IMR-90 (cell line): ENCODE measurements around the gene SCAMP4. TPM values are rescaled to one million over a fixed set of nuclear protein-coding genes. Genes with fewer than 3 reads are reported as not detected.

Experiments
- ATAC-seq: fragments of 200-7000 bp; cut with Tn5 transposase; 2 replicates; pipeline ENCODE4 v1.9.1; 2020; ENCODE audit warnings: low read depth, mild to moderate bottlenecking, moderate library complexity
- BruUV-seq: library from RNA; stranded (reverse); fragments of 400-500 nt; replicated peaks from 2 replicates; lab custom pipeline; 2021; lab: Mats Ljungman, UMichigan
- CTCF ChIA-PET: fragments of 300-600 bp; formaldehyde crosslinking; extraction: SDS; loops from one replicate; lab custom pipeline; 2021; ENCODE audit warnings: antibody characterized with exemption; lab: Yijun Ruan, JAX
- POLR2A ChIA-PET: fragments of 300-600 bp; sonication (Branson Sonifier 250); formaldehyde crosslinking; loops from one replicate; lab custom pipeline; 2022; ENCODE audit warnings: antibody characterized with exemption; ENCODE audit not compliant: unreplicated experiment; lab: Charles Lee
- DNase-seq: peaks from one replicate; pipeline ENCODE4 v3.0.0; 2013
- H2AFZ ChIP-seq: replicated peaks from 2 replicates; pipeline ENCODE3; 2013; ENCODE audit warnings: low read length, mild to moderate bottlenecking; ENCODE audit not compliant: poor library complexity
- H2AK5ac ChIP-seq: 2 replicates; pipeline ENCODE4 v1.6.1; 2013; ENCODE audit warnings: low read depth, low read length, inconsistent platforms
- H2AK9ac ChIP-seq: replicated peaks from 2 replicates; pipeline ENCODE3; 2013; ENCODE audit warnings: mild to moderate bottlenecking, low read depth, low read length, moderate library complexity; ENCODE audit not compliant: poor library complexity
- H2BK120ac ChIP-seq: 2 replicates; pipeline ENCODE4 v1.6.1; 2013; ENCODE audit warnings: low read depth, low read length, inconsistent platforms
- H2BK15ac ChIP-seq: 3 replicates; pipeline ENCODE4 v1.6.1; 2013; ENCODE audit warnings: low read depth, low read length, inconsistent platforms
- H2BK20ac ChIP-seq: 2 replicates; pipeline ENCODE4 v1.6.1; 2013; ENCODE audit warnings: low read depth, mild to moderate bottlenecking, inconsistent platforms, low read length, moderate library complexity
- H2BK5ac ChIP-seq: 2 replicates; pipeline ENCODE4 v1.6.1; 2013; ENCODE audit warnings: mild to moderate bottlenecking, low read depth, low read length, inconsistent platforms; ENCODE audit not compliant: poor library complexity, severe bottlenecking
- H3K14ac ChIP-seq: replicated peaks from 2 replicates; pipeline ENCODE4 v1.6.1; 2013; ENCODE audit warnings: low read depth, low read length, inconsistent platforms
- H3K18ac ChIP-seq: 2 replicates; pipeline ENCODE4 v1.6.1; 2013; ENCODE audit warnings: low read depth, low read length, control low read depth
- H3K23ac ChIP-seq: 2 replicates; pipeline ENCODE4 v1.6.1; 2013; ENCODE audit warnings: low read depth, low read length, inconsistent platforms
- H3K27ac ChIP-seq: 2 replicates; pipeline ENCODE4 v1.5.1; 2013; ENCODE audit warnings: mild to moderate bottlenecking, control low read depth, low read length; ENCODE audit not compliant: insufficient read depth
- H3K27me3 ChIP-seq: 2 replicates; pipeline ENCODE4 v1.6.1; 2013; ENCODE audit warnings: low read length; ENCODE audit not compliant: control insufficient read depth, insufficient read depth
- H3K36me3 ChIP-seq: 2 replicates; pipeline ENCODE4 v1.6.1; 2013; ENCODE audit warnings: low read length, mixed read lengths; ENCODE audit not compliant: control insufficient read depth, insufficient read depth
- H3K4ac ChIP-seq: 2 replicates; pipeline ENCODE4 v1.6.1; 2013; ENCODE audit warnings: low read depth, low read length, inconsistent platforms
- H3K4me1 ChIP-seq: 2 replicates; pipeline ENCODE4 v1.6.1; 2013; ENCODE audit warnings: low read length, mixed read lengths; ENCODE audit not compliant: control insufficient read depth, insufficient read depth
- H3K4me2 ChIP-seq: 2 replicates; pipeline ENCODE4 v1.6.1; 2013; ENCODE audit warnings: low read depth, mild to moderate bottlenecking, control low read depth, low read length, moderate library complexity
- H3K4me3 ChIP-seq: 2 replicates; pipeline ENCODE4 v1.5.1; 2013; ENCODE audit warnings: low read depth, mild to moderate bottlenecking, control low read depth, low read length, moderate library complexity; ENCODE audit not compliant: insufficient read depth
- H3K56ac ChIP-seq: 2 replicates; pipeline ENCODE4 v1.6.1; 2013; ENCODE audit warnings: low read length, inconsistent platforms; ENCODE audit not compliant: insufficient read depth; ENCODE audit errors: extremely low read depth
- H3K79me1 ChIP-seq, 2 experiments: 2 replicates each; pipeline ENCODE4 v1.6.1; 2013; ENCODE audit warnings: low read length in 2 of 2, inconsistent platforms in 1 of 2, low read depth in 1 of 2
- H3K9ac ChIP-seq: 2 replicates; pipeline ENCODE4 v1.6.1; 2013; ENCODE audit warnings: low read depth, low read length, control low read depth
- H3K9me1 ChIP-seq: 2 replicates; pipeline ENCODE4 v1.6.1; 2013; ENCODE audit warnings: low read length, inconsistent platforms; ENCODE audit not compliant: insufficient read depth
- H3K9me3 ChIP-seq: 2 replicates; pipeline ENCODE4 v1.6.1; 2013; ENCODE audit warnings: low read length; ENCODE audit not compliant: control insufficient read depth, insufficient read depth
- H4K20me1 ChIP-seq: 2 replicates; pipeline ENCODE4 v1.6.1; 2013; ENCODE audit warnings: low read length, inconsistent platforms; ENCODE audit not compliant: insufficient read depth
- H4K5ac ChIP-seq: 2 replicates; pipeline ENCODE4 v1.6.1; 2013; ENCODE audit warnings: mild to moderate bottlenecking, low read depth, low read length, control low read depth
- H4K8ac ChIP-seq, 2 experiments: 2 replicates each; pipeline ENCODE4 v1.6.1; 2013; ENCODE audit warnings: low read depth in 2 of 2, low read length in 2 of 2, control low read depth in 1 of 2, inconsistent platforms in 1 of 2
- H4K91ac ChIP-seq: 2 replicates; pipeline ENCODE4 v1.6.1; 2013; ENCODE audit warnings: low read depth, low read length, inconsistent platforms; ENCODE audit not compliant: insufficient read depth
- NFE2L2 ChIP-seq: fragments of 150-350 bp; IDR thresholded peaks from 2 replicates; pipeline ENCODE4 v1.6.1; 2016; ENCODE audit warnings: low read depth, mild to moderate bottlenecking, low read length
- RFX5 ChIP-seq: IDR thresholded peaks from 2 replicates; pipeline ENCODE4 v1.8.0; 2012; ENCODE audit warnings: low read depth, mild to moderate bottlenecking, low read length, moderate library complexity
- SMC3 ChIP-seq: fragments of 150-350 bp; IDR thresholded peaks from 2 replicates; pipeline ENCODE4 v1.6.1; 2016; ENCODE audit warnings: low read depth, mild to moderate bottlenecking, antibody characterized with exemption, low read length, moderate library complexity
- WGBS, 2 experiments: methylation state at CpG; one replicate each; pipeline versions ENCODE4 v1.1.5 to v1.1.7; 2013; ENCODE audit warnings: missing lambda C conversion rate in 2 of 2; ENCODE audit not compliant: insufficient read length in 1 of 2; ENCODE audit errors: extremely low coverage in 2 of 2; 5-methylcytosine and 5-hydroxymethylcytosine counted together
- dilution Hi-C: fragments of 300-500 bp; cut with HindIII; formaldehyde crosslinking; loops from one replicate; pipeline ENCODE4 v1.14.3; 2018; ENCODE audit warnings: low sequenced_read_pairs; ENCODE audit not compliant: unreplicated experiment
- in situ Hi-C: fragments of 300-500 bp; cut with MboI; formaldehyde crosslinking; loops from 3 replicates; pipeline ENCODE4 v1.14.3; 2019; ENCODE audit warnings: low sequenced_read_pairs, inconsistent platforms, mixed read lengths
- intact Hi-C: fragments of 100-400 bp; cut with micrococcal nuclease; formaldehyde crosslinking; loops from 2 replicates; pipeline ENCODE4 v1.10.0; 2022
- polyA plus RNA-seq, 3 experiments: library from polyadenylated mRNA; depleted of rRNA; stranded (reverse); fragments of >200 nt; gene quantifications; 2 replicates each; pipeline ENCODE4 v1.2.3, GENCODE V29; 2012; ENCODE audit warnings: low replicate concordance in 1 of 3
- total RNA-seq: library from RNA; depleted of rRNA; stranded (reverse); fragments of >200 nt; gene quantifications from 2 replicates; pipeline ENCODE4 v1.2.3, GENCODE V29; 2012
- TF ChIP-seq, protein P1 (sequence below): conservative IDR thresholded peaks from 2 replicates; pipeline ENCODE4 v1.5.1; 2012; ENCODE audit warnings: mild to moderate bottlenecking, low read depth, low read length, improper control_type of control experiment
- TF ChIP-seq, protein P2 (sequence below): fragments of 150-350 bp; IDR thresholded peaks from 2 replicates; pipeline ENCODE4 v1.6.1; 2017; ENCODE audit warnings: mild to moderate bottlenecking, antibody characterized with exemption, low read length, low read depth

Gene SCAMP4
- total and polyA plus RNA-seq, 2 of the 4 experiments (the other 2 are of a cell fraction), result 16.1 to 28.1 TPM

DNA sequence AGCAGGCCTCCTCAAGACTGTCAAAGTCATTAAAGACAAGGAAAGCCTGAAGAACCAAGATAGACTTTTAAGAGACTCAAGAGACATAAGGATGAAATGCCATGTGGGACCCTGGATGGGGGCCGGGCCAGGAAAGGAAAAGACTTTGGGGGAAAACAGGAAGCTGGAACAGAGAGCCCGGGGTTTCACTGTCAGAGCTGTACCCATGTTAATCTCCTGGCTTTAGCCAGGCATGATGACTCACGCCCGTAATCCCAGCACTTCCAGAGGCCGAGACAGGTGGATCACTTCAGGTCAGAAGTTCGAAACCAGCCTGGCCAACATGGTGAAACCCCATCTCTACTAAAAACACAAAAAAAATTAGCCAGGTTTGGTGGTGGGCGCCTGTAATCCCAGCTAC lies 36.2 kb upstream of the SCAMP4 start:
- H3K27ac ChIP-seq, result no peak overlapping the region
- H2BK15ac ChIP-seq, result no peak overlapping the region
- H3K9me3 ChIP-seq, result no peaks in the 10 kb centered on the region
- H3K79me1 ChIP-seq, result peaks cover 12 to 45% of the 10 kb centered on the region in 2 experiments
- no peak overlapping the region for H2BK5ac ChIP-seq
- H3K9ac ChIP-seq, result no peak overlapping the region
- ATAC-seq (no peak), DNase-seq (no peak)
- dilution Hi-C loops (no loop called here), intact Hi-C loops (no loop called here), in situ Hi-C loops (no loop called here)
- CTCF ChIA-PET, result no interaction called here
- peaks cover 21% of the 10 kb centered on the region for H4K20me1 ChIP-seq
- H3K4me1 ChIP-seq, result peaks cover 8% of the 10 kb centered on the region; the same call in 1 of the 2 replicates
- 93% methylated on average over 3 of the region's 7 CpGs; no CpG with 5 or more reads in 1 of the 2 experiments for WGBS, 2 experiments
- H4K91ac ChIP-seq, result no peak overlapping the region
- 0 out of 2 replicates have a peak, but pooled peaks cover 2% of the 10 kb centered on the region for H3K9me1 ChIP-seq
- TF ChIP-seq, protein P1, sequence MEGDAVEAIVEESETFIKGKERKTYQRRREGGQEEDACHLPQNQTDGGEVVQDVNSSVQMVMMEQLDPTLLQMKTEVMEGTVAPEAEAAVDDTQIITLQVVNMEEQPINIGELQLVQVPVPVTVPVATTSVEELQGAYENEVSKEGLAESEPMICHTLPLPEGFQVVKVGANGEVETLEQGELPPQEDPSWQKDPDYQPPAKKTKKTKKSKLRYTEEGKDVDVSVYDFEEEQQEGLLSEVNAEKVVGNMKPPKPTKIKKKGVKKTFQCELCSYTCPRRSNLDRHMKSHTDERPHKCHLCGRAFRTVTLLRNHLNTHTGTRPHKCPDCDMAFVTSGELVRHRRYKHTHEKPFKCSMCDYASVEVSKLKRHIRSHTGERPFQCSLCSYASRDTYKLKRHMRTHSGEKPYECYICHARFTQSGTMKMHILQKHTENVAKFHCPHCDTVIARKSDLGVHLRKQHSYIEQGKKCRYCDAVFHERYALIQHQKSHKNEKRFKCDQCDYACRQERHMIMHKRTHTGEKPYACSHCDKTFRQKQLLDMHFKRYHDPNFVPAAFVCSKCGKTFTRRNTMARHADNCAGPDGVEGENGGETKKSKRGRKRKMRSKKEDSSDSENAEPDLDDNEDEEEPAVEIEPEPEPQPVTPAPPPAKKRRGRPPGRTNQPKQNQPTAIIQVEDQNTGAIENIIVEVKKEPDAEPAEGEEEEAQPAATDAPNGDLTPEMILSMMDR, result no peak
- TF ChIP-seq, protein P2, sequence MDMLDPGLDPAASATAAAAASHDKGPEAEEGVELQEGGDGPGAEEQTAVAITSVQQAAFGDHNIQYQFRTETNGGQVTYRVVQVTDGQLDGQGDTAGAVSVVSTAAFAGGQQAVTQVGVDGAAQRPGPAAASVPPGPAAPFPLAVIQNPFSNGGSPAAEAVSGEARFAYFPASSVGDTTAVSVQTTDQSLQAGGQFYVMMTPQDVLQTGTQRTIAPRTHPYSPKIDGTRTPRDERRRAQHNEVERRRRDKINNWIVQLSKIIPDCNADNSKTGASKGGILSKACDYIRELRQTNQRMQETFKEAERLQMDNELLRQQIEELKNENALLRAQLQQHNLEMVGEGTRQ, result no peak
- TF ChIP-seq NFE2L2, result no peak
- no peak for TF ChIP-seq SMC3
- no peak for TF ChIP-seq RFX5
- no peaks in the 10 kb centered on the region for H3K27me3 ChIP-seq
- no peak overlapping the region for H3K4me3 ChIP-seq
- no peak overlapping the region for H2AK9ac ChIP-seq
- no peak overlapping the region for H3K14ac ChIP-seq
- H2BK20ac ChIP-seq, result no peak overlapping the region
- no TSS peak for BruUV-seq
- no peak overlapping the region for H4K5ac ChIP-seq
- POLR2A ChIA-PET, result no interaction called here
- no peak overlapping the region for H3K18ac ChIP-seq
- H3K56ac ChIP-seq, result no peak overlapping the region
- no peak overlapping the region for H3K23ac ChIP-seq
- H2AK5ac ChIP-seq, result no peak overlapping the region
- no peak overlapping the region for H2AFZ ChIP-seq
- H3K4me2 ChIP-seq, result no peak overlapping the region
- H4K8ac ChIP-seq, result no peak overlapping the region
- H3K36me3 ChIP-seq, result peaks cover 18% of the 10 kb centered on the region
- no peak overlapping the region for H3K4ac ChIP-seq
- H2BK120ac ChIP-seq, result no peak overlapping the region
